Testis (tissue), 2 donors: ENCODE data around the gene SCLY.

Experiments
- POLR2A ChIP-seq: fragments of 450-650 bp; IDR thresholded peaks from one replicate; pipeline ENCODE4 v1.6.1; 2017; ENCODE audit warnings: antibody characterized with exemption, mild to moderate bottlenecking, moderate library complexity
- TF ChIP-seq, protein P1 (sequence below), 3 experiments: fragments of 450-650 bp in 2 of 3; fragments of 200-600 bp in 1 of 3; sonication (generic) in 1 of 3; IDR thresholded peaks; one replicate each; pipeline ENCODE4 v1.5.1; 2016 to 2019; ENCODE audit warnings: antibody characterized with exemption in 3 of 3, mild to moderate bottlenecking in 2 of 3, moderate library complexity in 1 of 3

DNA sequence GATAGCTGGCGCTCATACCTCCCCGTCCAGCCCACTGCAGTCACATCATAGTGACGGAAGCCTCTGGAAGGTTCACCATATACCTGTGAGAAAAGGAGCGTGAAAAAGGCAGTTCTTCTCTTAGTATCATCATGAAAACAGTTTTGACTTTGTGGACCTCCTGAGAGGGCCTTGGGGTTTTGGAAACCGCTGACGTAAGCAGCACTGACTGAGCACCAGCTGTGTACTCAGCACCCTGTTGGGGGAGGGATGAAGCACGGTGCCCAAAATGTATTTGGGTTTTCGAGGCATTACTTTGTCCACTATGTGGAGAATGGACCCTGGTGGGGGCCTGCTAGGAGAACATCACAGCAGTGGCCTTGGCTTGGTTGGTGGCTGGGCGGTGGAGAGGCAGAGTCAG is 5.4 kb downstream of the SCLY start:
- TF ChIP-seq, protein P1, sequence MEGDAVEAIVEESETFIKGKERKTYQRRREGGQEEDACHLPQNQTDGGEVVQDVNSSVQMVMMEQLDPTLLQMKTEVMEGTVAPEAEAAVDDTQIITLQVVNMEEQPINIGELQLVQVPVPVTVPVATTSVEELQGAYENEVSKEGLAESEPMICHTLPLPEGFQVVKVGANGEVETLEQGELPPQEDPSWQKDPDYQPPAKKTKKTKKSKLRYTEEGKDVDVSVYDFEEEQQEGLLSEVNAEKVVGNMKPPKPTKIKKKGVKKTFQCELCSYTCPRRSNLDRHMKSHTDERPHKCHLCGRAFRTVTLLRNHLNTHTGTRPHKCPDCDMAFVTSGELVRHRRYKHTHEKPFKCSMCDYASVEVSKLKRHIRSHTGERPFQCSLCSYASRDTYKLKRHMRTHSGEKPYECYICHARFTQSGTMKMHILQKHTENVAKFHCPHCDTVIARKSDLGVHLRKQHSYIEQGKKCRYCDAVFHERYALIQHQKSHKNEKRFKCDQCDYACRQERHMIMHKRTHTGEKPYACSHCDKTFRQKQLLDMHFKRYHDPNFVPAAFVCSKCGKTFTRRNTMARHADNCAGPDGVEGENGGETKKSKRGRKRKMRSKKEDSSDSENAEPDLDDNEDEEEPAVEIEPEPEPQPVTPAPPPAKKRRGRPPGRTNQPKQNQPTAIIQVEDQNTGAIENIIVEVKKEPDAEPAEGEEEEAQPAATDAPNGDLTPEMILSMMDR (IDR thresholded peaks at IDR 0.05) = no peak
- no peak for TF ChIP-seq POLR2A
